Measurements from ENCODE around the gene EFCAB6.

DNA sequence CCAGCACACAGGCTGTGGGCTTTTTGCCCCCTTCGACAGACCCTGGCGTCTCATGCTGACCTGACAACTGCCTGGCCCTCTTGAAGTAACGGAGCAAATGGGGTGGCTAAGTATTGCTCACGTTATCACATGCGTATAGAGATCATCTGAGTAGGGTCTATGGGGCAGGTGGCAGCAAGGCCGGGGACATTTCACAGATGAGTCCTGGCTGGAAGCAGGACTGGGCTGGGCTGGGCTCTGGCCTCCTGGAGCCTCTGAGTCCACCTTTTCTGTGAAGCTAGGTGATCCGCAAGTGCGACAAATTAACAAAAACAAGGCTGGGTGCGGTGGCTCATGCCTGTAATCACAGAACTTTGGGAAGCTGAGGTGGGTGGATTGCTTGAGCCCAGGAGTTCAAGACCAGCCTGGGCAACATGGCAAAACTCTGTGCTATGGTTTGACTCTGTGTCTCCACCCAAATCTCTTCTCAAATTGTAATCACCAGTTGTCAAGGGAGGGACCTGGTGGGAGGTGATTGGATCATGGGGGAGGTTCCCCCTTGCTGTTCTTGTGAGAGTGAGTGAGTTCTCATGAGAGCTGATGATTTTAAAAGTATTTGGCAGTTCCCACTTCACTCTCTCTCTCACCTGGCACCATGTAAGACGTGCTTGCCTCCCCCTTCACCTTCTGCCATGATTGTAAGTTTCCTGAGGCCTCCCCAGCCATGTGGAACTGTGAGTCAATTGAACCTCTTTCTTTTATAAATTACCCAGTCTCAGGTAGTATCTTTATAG, 278.3 kb downstream of the EFCAB6 start:
- TF ChIP-seq CTCF (IDR thresholded peaks at IDR 0.05) (no peak), POLR2A (IDR thresholded peaks at IDR 0.05) (no peak)

Measured in heart left ventricle (tissue), 13 donors.